Activated T-cell treated with anti-CD3 and anti-CD28 coated beads for 48 hours (primary cell): ENCODE results near the gene DAG1.

ENCODE experiments used
- DNase-seq: peaks from one replicate; pipeline ENCODE4 v3.0.0-alpha.2; 2020; ENCODE audit warnings: low read depth

The DAG1 gene

DNA sequence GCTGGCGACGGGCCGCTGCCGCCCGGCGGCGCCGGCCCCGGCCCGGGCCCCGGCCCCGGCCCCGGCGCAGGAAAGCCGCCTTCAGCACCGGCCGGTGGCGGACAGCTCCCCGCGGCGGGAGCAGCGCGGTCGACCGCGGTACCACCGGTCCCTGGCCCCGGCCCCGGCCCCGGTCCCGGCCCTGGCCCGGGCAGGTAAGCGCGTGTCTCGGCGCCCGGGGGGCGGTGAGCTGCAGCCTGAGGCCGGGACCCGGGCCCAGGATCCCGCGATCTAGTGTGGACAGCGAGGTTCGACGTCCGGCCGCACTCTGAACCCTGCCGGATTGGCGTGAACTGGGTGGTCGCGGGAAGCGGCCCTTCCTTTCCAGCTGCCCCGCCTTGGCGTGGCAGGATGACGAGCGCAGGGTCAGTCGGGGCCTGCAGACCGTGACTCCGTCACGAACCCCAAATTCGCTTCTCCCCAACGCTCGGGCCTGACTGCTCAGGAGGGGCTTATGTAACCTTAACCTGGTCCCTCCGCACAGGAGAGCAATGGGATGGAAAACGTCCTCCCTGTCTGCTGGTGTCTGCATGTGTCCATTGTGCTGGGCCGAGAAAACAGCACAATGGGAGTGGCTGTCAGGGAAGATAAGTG is 84.7 kb downstream of the DAG1 start:
- no peak for DNase-seq

DNA sequence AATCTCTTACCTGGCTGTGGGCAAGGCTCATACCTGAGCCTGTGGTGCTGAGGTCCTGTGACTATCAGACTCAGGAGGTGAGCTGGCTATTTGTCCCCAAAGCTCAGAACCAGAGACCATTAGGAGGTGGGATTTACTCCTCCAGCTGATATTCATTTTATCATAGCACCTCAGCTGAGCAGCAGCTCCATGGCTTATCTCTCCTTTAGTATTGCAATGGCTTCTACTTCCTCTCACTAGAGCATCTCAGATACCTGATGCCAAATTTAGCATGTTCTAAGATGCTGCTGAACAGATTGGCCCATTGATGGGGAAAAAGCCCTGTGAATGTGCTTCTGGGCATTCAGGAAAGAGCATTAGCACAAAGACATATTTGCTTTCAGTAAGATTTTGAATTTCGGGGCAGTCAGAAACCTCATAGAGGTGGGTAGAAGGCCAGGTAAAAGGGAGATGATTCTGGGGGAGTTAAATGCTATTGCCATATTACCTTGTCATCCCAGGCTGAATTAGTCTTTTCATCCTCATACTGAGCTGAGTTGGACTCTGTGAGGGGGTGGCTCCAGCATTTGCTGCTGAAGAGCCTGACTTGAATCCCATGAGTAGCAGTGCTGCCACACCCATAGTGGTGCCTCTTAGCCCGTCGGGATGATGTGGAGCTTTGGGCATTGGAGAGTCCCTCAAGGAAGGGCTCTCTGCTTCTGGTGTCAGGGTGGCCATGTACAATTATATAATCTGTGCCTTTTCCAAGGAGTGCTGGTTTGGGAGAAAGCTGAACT is 86.6 kb downstream of the DAG1 start:
- DNase-seq = no peak

- no peak for DNase-seq
Measured at GRCh38 chr3:49563040-49563578, 93.0 kb downstream of the DAG1 start.

DNA sequence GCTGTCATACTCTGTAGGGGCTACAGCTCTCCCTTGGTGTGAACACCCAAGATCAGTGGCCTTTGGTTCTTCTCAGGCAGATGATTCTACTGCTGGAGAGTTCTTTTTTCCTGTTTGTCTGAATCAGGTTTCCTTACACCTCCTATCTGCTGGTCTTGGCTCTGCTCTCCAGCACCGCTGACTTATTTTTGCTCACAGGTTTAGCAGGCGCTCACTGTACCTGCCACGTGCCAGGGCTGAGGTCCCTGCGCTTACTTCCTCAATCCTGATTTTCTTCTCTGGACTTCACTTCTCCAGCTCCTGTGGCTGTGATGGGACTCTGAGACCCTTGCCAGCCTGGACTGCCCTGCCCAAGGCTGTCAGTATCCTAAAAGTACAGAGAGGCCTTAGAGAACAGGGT is 93.7 kb downstream of the DAG1 start:
- DNase-seq = no peak

DNA sequence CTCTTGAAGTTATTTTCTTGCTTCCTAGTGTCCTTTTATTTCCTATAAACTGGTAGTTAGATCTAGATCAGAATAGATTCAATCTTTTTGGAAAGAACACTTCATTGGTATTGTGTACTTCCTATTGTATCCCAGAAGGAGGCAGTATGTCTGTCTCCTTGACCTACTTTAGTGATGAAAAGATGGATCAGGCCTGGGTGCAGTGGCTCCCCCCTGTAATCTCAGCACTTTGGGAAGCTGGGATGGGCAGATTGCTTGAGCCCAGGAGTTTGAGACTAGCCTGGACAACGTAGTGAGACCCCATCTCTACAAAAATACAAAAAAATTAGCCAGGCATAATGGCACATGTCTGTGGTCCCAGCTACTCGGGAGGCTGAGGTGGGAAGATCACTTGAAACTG is 96.2 kb downstream of the DAG1 start:
- DNase-seq = no peak

DNA sequence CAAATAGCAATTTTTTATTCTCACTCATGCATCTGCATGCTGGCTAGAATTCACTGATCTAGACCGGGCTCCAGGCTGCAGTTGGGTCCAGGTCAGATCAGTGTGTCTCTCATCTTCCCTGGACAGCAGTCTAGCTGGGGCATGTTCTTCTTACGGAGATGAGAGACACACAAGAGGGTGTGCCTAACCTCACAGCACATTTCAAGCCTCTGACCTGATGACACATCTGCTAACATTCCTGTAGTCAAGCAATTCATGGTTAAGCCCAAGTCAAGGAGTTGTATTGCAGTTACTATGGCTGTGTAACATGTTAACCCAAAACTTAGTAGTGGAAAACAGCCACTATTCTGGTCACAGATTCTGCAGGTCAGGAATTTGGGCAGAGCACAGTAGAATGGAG is 97.3 kb downstream of the DAG1 start:
- no peak for DNase-seq

DNA sequence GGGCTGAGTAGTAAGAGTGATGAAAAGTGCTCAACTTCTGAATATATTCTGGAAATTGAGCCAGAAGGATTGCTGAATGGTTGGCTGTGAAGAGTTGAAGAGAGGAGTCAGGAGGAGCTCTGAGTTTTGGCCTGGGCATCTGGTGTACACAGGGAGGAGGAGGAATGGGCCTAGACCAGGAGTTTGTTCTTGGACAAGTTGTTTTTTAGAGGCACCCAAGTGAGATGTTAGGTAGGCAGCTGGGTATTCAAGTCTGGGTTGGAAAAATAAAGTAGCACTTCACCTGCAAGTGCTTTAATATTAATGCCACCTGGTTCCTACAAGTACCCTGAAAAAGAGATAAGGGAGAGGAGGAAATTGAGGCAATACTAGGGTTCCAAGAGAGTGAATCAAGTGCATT is 98.9 kb downstream of the DAG1 start:
- no peak for DNase-seq

- no peak for DNase-seq
Measured at GRCh38 chr3:49570028-49570654, 100.1 kb downstream of the DAG1 start.

GRCh38 chr3:49582177-49582576 is 112.1 kb downstream of the DAG1 start:
- DNase-seq = no peak
